IMR-90 (cell line): Measurements from ENCODE around the gene HIVEP3. TPM values are rescaled to one million over a fixed set of nuclear protein-coding genes. Genes with fewer than 3 reads are reported as not detected.

Experiments
- ATAC-seq: fragments of 200-7000 bp; cut with Tn5 transposase; 2 replicates; pipeline ENCODE4 v1.9.1; 2020; ENCODE audit warnings: low read depth, mild to moderate bottlenecking, moderate library complexity
- BruUV-seq: library from RNA; stranded (reverse); fragments of 400-500 nt; replicated peaks from 2 replicates; lab custom pipeline; 2021; lab: Mats Ljungman, UMichigan
- CTCF ChIA-PET: fragments of 300-600 bp; formaldehyde crosslinking; extraction: SDS; loops from one replicate; lab custom pipeline; 2021; ENCODE audit warnings: antibody characterized with exemption; lab: Yijun Ruan, JAX
- POLR2A ChIA-PET: fragments of 300-600 bp; sonication (Branson Sonifier 250); formaldehyde crosslinking; loops from one replicate; lab custom pipeline; 2022; ENCODE audit warnings: antibody characterized with exemption; ENCODE audit not compliant: unreplicated experiment; lab: Charles Lee
- DNase-seq: peaks from one replicate; pipeline ENCODE4 v3.0.0; 2013
- H2AFZ ChIP-seq: replicated peaks from 2 replicates; pipeline ENCODE3; 2013; ENCODE audit warnings: low read length, mild to moderate bottlenecking; ENCODE audit not compliant: poor library complexity
- H2AK5ac ChIP-seq: 2 replicates; pipeline ENCODE4 v1.6.1; 2013; ENCODE audit warnings: low read depth, low read length, inconsistent platforms
- H2AK9ac ChIP-seq: replicated peaks from 2 replicates; pipeline ENCODE3; 2013; ENCODE audit warnings: mild to moderate bottlenecking, low read depth, low read length, moderate library complexity; ENCODE audit not compliant: poor library complexity
- H2BK120ac ChIP-seq: 2 replicates; pipeline ENCODE4 v1.6.1; 2013; ENCODE audit warnings: low read depth, low read length, inconsistent platforms
- H2BK15ac ChIP-seq: 3 replicates; pipeline ENCODE4 v1.6.1; 2013; ENCODE audit warnings: low read depth, low read length, inconsistent platforms
- H2BK20ac ChIP-seq: 2 replicates; pipeline ENCODE4 v1.6.1; 2013; ENCODE audit warnings: low read depth, mild to moderate bottlenecking, inconsistent platforms, low read length, moderate library complexity
- H2BK5ac ChIP-seq: 2 replicates; pipeline ENCODE4 v1.6.1; 2013; ENCODE audit warnings: mild to moderate bottlenecking, low read depth, low read length, inconsistent platforms; ENCODE audit not compliant: poor library complexity, severe bottlenecking
- H3K14ac ChIP-seq: replicated peaks from 2 replicates; pipeline ENCODE4 v1.6.1; 2013; ENCODE audit warnings: low read depth, low read length, inconsistent platforms
- H3K18ac ChIP-seq: 2 replicates; pipeline ENCODE4 v1.6.1; 2013; ENCODE audit warnings: low read depth, low read length, control low read depth
- H3K23ac ChIP-seq: 2 replicates; pipeline ENCODE4 v1.6.1; 2013; ENCODE audit warnings: low read depth, low read length, inconsistent platforms
- H3K27ac ChIP-seq: 2 replicates; pipeline ENCODE4 v1.5.1; 2013; ENCODE audit warnings: mild to moderate bottlenecking, control low read depth, low read length; ENCODE audit not compliant: insufficient read depth
- H3K27me3 ChIP-seq: 2 replicates; pipeline ENCODE4 v1.6.1; 2013; ENCODE audit warnings: low read length; ENCODE audit not compliant: control insufficient read depth, insufficient read depth
- H3K36me3 ChIP-seq: 2 replicates; pipeline ENCODE4 v1.6.1; 2013; ENCODE audit warnings: low read length, mixed read lengths; ENCODE audit not compliant: control insufficient read depth, insufficient read depth
- H3K4ac ChIP-seq: 2 replicates; pipeline ENCODE4 v1.6.1; 2013; ENCODE audit warnings: low read depth, low read length, inconsistent platforms
- H3K4me1 ChIP-seq: 2 replicates; pipeline ENCODE4 v1.6.1; 2013; ENCODE audit warnings: low read length, mixed read lengths; ENCODE audit not compliant: control insufficient read depth, insufficient read depth
- H3K4me2 ChIP-seq: 2 replicates; pipeline ENCODE4 v1.6.1; 2013; ENCODE audit warnings: low read depth, mild to moderate bottlenecking, control low read depth, low read length, moderate library complexity
- H3K4me3 ChIP-seq: 2 replicates; pipeline ENCODE4 v1.5.1; 2013; ENCODE audit warnings: low read depth, mild to moderate bottlenecking, control low read depth, low read length, moderate library complexity; ENCODE audit not compliant: insufficient read depth
- H3K56ac ChIP-seq: 2 replicates; pipeline ENCODE4 v1.6.1; 2013; ENCODE audit warnings: low read length, inconsistent platforms; ENCODE audit not compliant: insufficient read depth; ENCODE audit errors: extremely low read depth
- H3K79me1 ChIP-seq, 2 experiments: 2 replicates each; pipeline ENCODE4 v1.6.1; 2013; ENCODE audit warnings: low read length in 2 of 2, inconsistent platforms in 1 of 2, low read depth in 1 of 2
- H3K9ac ChIP-seq: 2 replicates; pipeline ENCODE4 v1.6.1; 2013; ENCODE audit warnings: low read depth, low read length, control low read depth
- H3K9me1 ChIP-seq: 2 replicates; pipeline ENCODE4 v1.6.1; 2013; ENCODE audit warnings: low read length, inconsistent platforms; ENCODE audit not compliant: insufficient read depth
- H3K9me3 ChIP-seq: 2 replicates; pipeline ENCODE4 v1.6.1; 2013; ENCODE audit warnings: low read length; ENCODE audit not compliant: control insufficient read depth, insufficient read depth
- H4K20me1 ChIP-seq: 2 replicates; pipeline ENCODE4 v1.6.1; 2013; ENCODE audit warnings: low read length, inconsistent platforms; ENCODE audit not compliant: insufficient read depth
- H4K5ac ChIP-seq: 2 replicates; pipeline ENCODE4 v1.6.1; 2013; ENCODE audit warnings: mild to moderate bottlenecking, low read depth, low read length, control low read depth
- H4K8ac ChIP-seq, 2 experiments: 2 replicates each; pipeline ENCODE4 v1.6.1; 2013; ENCODE audit warnings: low read depth in 2 of 2, low read length in 2 of 2, control low read depth in 1 of 2, inconsistent platforms in 1 of 2
- H4K91ac ChIP-seq: 2 replicates; pipeline ENCODE4 v1.6.1; 2013; ENCODE audit warnings: low read depth, low read length, inconsistent platforms; ENCODE audit not compliant: insufficient read depth
- CEBPB ChIP-seq: IDR thresholded peaks from 2 replicates; pipeline ENCODE4 v1.6.1; 2012; ENCODE audit warnings: low read depth, low read length, improper control_type of control experiment
- MAFK ChIP-seq: IDR thresholded peaks from 2 replicates; pipeline ENCODE4 v1.6.1; 2012; ENCODE audit warnings: low read depth, low read length, improper control_type of control experiment
- WGBS, 2 experiments: methylation state at CpG; one replicate each; pipeline versions ENCODE4 v1.1.5 to v1.1.7; 2013; ENCODE audit warnings: missing lambda C conversion rate in 2 of 2; ENCODE audit not compliant: insufficient read length in 1 of 2; ENCODE audit errors: extremely low coverage in 2 of 2; 5-methylcytosine and 5-hydroxymethylcytosine counted together
- dilution Hi-C: fragments of 300-500 bp; cut with HindIII; formaldehyde crosslinking; loops from one replicate; pipeline ENCODE4 v1.14.3; 2018; ENCODE audit warnings: low sequenced_read_pairs; ENCODE audit not compliant: unreplicated experiment
- in situ Hi-C: fragments of 300-500 bp; cut with MboI; formaldehyde crosslinking; loops from 3 replicates; pipeline ENCODE4 v1.14.3; 2019; ENCODE audit warnings: low sequenced_read_pairs, inconsistent platforms, mixed read lengths
- intact Hi-C: fragments of 100-400 bp; cut with micrococcal nuclease; formaldehyde crosslinking; loops from 2 replicates; pipeline ENCODE4 v1.10.0; 2022
- polyA plus RNA-seq, 3 experiments: library from polyadenylated mRNA; depleted of rRNA; stranded (reverse); fragments of >200 nt; gene quantifications; 2 replicates each; pipeline ENCODE4 v1.2.3, GENCODE V29; 2012; ENCODE audit warnings: low replicate concordance in 1 of 3
- total RNA-seq: library from RNA; depleted of rRNA; stranded (reverse); fragments of >200 nt; gene quantifications from 2 replicates; pipeline ENCODE4 v1.2.3, GENCODE V29; 2012

HIVEP3 gene
- total and polyA plus RNA-seq, 2 of the 4 experiments (the other 2 are of a cell fraction) = 1.4 to 4.0 TPM

- Histone ChIP-seq H2AK9ac (peak overlapping the region; percentile 62), H2AK5ac (peak overlapping the region; percentile 92), H3K9ac (no peak overlapping the region), H3K79me1 (no peaks in the 10 kb centered on the region), H4K91ac (peak overlapping the region; percentile 98), H3K56ac (no peak overlapping the region), H3K23ac (no peak overlapping the region), H3K27ac (no peak overlapping the region), H3K4me1 (peaks cover 18% of the 10 kb centered on the region), H3K18ac (no peak overlapping the region), H2BK20ac (no peak overlapping the region), H3K4ac (peak overlapping the region; percentile 32; the same call in 1 of the 2 replicates), H3K27me3 (no peaks in the 10 kb centered on the region), H4K5ac (no peak overlapping the region), H2BK5ac (no peak overlapping the region), H2BK15ac (peak overlapping the region; percentile 3; the same call in 1 of the 3 replicates), H2BK120ac (peak overlapping the region; percentile 38), H3K9me3 (no peaks in the 10 kb centered on the region), H4K8ac (0 out of 4 replicates have a peak overlapping the region, but pooled peaks of 1 of the 2 experiments have one; percentile 30), H3K9me1 (peaks cover 26% of the 10 kb centered on the region), H3K14ac (no peak overlapping the region), H4K20me1 (no peaks in the 10 kb centered on the region; the same call in 1 of the 2 replicates), H3K4me3 (no peak overlapping the region), H2AFZ (peak overlapping the region; percentile 37), H3K4me2 (no peak overlapping the region), H3K36me3 (no peaks in the 10 kb centered on the region)
- intact Hi-C loops (no loop called here), dilution Hi-C loops (no loop called here), in situ Hi-C loops (no loop called here)
- ChIA-PET CTCF (no interaction called here), POLR2A (no interaction called here)
- no TSS peak for BruUV-seq
- ATAC-seq (no peak), DNase-seq (no peak)
- WGBS, 2 experiments = 96% methylated on average over 4 of the region's 5 CpGs; no CpG with 5 or more reads in 1 of the 2 experiments
- TF ChIP-seq CEBPB (no peak), MAFK (peak; percentile 10; the same call in 1 of the 2 replicates)
Observed at GRCh38 chr1:41498391-41498790, 420.3 kb downstream of the HIVEP3 start.
